HG03066 (cell line): ENCODE data around the gene DHRS3.
"Not testable (repeated sequence)": the region's sequence is repeated elsewhere in the genome, so short reads cannot be mapped to it uniquely, and the experiment has no call there.

ENCODE experiments used
- ATAC-seq: cut with Tn5 transposase; IDR thresholded peaks from one replicate; pipeline ENCODE4 v1.9.1; 2021; ENCODE audit warnings: low read depth; ENCODE audit not compliant: unreplicated experiment

The DHRS3 gene

GRCh38 chr1:12525311-12526181 lies 92.5 kb downstream of the DHRS3 start:
- no peak for ATAC-seq

DNA sequence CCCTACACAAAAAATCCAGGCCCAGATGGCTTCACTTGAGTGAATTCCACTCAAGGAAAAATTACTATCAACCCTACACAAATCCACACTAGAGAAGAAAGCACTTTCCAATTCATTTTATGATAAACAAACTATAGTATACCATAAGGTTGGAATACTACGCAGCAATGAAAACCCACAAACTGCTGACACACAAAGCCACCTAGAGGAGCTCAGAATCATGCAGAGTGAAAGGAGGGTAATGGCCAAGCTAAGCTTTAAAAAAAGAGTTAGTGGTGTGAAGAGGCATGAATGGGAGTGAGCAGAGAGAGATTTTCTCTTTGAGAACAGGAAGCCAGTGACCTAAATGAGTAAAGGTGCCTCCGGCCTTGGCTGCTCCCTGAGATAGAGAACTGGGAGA lies 93.7 kb downstream of the DHRS3 start:
- ATAC-seq, result no peak

GRCh38 chr1:12522780-12523179 lies 95.2 kb downstream of the DHRS3 start:
- ATAC-seq, result not testable (repeated sequence)

DNA sequence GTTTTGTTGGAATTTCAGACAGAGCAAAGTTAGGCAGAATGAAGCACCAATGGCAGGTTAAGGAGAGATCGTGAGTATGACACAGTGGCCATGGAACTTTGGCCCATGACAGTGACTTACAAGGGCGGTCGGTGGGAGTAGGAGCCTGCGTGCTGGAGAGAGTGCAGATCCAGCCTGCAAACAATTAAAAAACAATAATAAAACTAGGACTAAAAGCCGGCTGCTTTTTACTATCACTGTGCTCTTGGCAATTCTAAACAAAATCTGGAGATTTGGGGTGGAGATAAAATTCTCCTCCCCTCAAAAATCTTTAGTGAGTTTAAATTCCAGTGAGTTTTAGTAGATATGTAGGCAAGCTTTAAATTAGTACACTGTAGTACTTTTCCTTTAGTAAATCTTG lies 96.9 kb downstream of the DHRS3 start:
- no peak for ATAC-seq

DNA sequence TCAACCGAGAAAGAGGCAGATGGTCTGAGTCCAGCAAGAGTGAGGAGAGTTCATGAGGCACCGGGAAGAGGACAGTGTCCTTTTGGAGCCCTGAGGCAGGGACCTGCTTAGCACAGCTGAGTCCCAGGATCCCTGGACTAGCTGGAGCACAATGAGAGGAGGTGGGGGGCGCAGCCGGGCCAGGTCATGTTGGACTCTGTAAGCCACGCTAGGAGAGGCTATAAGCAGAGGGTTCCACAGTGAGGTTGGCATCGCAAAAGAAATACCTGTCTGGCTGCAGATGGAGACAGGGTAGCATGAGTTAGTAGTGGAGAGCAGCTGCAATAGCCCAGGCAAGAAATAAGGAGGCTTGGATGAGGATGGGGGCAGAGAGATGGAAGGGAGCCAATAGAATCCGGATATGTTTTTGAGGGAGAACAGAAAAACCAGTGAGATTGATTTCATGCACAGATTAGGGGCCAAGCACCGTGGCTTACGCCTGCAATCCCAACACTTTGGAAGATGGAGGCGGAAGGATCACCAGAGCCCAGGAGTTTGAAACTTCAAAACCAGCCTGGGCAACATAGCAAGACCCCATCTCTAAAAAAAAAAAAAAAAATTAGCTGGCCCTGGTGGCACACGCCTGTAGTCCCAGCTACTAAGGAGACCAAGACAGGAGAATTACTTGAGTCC lies 98.2 kb downstream of the DHRS3 start:
- no peak for ATAC-seq

DNA sequence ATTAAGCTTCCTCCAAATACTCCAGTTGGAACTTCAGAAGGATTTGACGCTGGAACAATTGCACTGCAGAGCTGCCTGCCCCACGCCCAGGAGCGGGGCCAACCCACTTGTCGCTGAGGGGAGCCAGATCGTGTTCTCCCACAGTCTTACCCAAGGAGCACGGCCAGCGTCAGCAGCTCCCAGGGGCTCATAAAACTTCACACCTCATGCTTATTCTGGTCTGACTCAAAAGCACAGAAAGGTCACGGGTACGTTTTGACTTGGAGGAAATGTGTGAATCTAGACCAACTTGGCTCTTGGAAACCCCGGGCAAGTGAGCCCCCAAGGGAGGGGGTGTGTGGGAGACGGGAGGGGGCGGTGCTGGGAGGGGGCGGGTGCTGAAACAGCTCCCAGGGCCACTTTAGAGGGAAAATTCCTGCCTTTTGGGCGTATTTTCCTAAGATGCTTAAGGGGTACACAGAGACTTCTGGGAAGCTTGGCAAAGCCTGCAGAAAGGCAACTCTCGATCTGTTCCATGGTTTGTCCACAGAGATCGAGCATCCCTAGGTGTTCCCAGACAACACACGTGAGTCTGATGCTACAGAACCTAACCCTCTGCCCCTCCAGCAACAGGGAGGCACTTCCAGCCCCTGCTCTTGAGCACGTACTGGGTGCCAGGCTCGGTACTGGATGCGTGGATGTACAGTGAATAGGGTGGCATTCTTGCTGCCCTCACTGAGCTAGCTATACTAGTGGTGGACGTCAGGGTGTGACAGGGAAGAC lies 98.9 kb downstream of the DHRS3 start:
- ATAC-seq, result no peak
